GM06990 (cell line): ENCODE measurements around the gene CCDC51.
A peak's percentile ranks its signal among the peaks of the same experiment; 100 is the strongest.

Experiments
- DNase-seq: peaks from one replicate; pipeline ENCODE4 v3.0.0-alpha.2; 2011; ENCODE audit not compliant: insufficient read length; ENCODE audit errors: extremely low read depth
- H3K27me3 ChIP-seq: replicated peaks from 2 replicates; pipeline ENCODE4 v1.6.0; 2011; ENCODE audit warnings: low read length; ENCODE audit not compliant: control insufficient read depth, insufficient read depth
- H3K36me3 ChIP-seq: 2 replicates; pipeline ENCODE4 v1.5.1; 2011; ENCODE audit warnings: low read length; ENCODE audit not compliant: control insufficient read depth, insufficient read depth
- H3K4me3 ChIP-seq: replicated peaks from 2 replicates; pipeline ENCODE4 v1.5.1; 2011; ENCODE audit warnings: low read depth, mild to moderate bottlenecking, control low read depth, low read length
- CTCF ChIP-seq: IDR thresholded peaks from 2 replicates; pipeline ENCODE4 v1.5.1; 2011; ENCODE audit warnings: low read length, control low read depth, mild to moderate bottlenecking, inconsistent platforms; ENCODE audit not compliant: insufficient read depth, poor library complexity, severe bottlenecking

Gene CCDC51

GRCh38 chr3:48440590-48440958, 655 bp upstream of the CCDC51 start:
- TF ChIP-seq CTCF = no peak
- DNase-seq = no peak
- Histone ChIP-seq H3K36me3 (peaks cover 12% of the 10 kb centered on the region), H3K4me3 (peak overlapping the region; percentile 99), H3K27me3 (no peaks in the 10 kb centered on the region)

- H3K27me3 ChIP-seq = no peaks in the 10 kb centered on the region
- DNase-seq = no peak
- no peak overlapping the region for H3K4me3 ChIP-seq
- no peak for TF ChIP-seq CTCF
- peaks cover 15% of the 10 kb centered on the region for H3K36me3 ChIP-seq
Measured at GRCh38 chr3:48437812-48438211, 2.1 kb downstream of the CCDC51 start.

GRCh38 chr3:48436855-48437254, 3.1 kb downstream of the CCDC51 start:
- H3K36me3 ChIP-seq = peaks cover 13% of the 10 kb centered on the region
- no peak for TF ChIP-seq CTCF
- H3K4me3 ChIP-seq = no peak overlapping the region
- H3K27me3 ChIP-seq = no peaks in the 10 kb centered on the region
- no peak for DNase-seq

GRCh38 chr3:48436477-48436787, 3.5 kb downstream of the CCDC51 start:
- Histone ChIP-seq H3K36me3 (peaks cover 13% of the 10 kb centered on the region), H3K4me3 (no peak overlapping the region), H3K27me3 (no peaks in the 10 kb centered on the region)
- TF ChIP-seq CTCF = no peak
- DNase-seq = no peak

- DNase-seq = peak; percentile 67
- Histone ChIP-seq H3K4me3 (no peak overlapping the region), H3K27me3 (no peaks in the 10 kb centered on the region), H3K36me3 (peaks cover 13% of the 10 kb centered on the region)
- peak; percentile 100 for TF ChIP-seq CTCF
Measured at GRCh38 chr3:48435774-48436476, 4.0 kb downstream of the CCDC51 start.

- TF ChIP-seq CTCF = no peak
- peaks cover 13% of the 10 kb centered on the region for H3K36me3 ChIP-seq
- no peaks in the 10 kb centered on the region for H3K27me3 ChIP-seq
- DNase-seq = no peak
- H3K4me3 ChIP-seq = no peak overlapping the region
Measured at GRCh38 chr3:48435223-48435595, 4.7 kb downstream of the CCDC51 start.
